KG1 (cell line): Measurements from ENCODE around the gene PIM3.
"Not testable (repeated sequence)": the region's sequence is repeated elsewhere in the genome, so short reads cannot be mapped to it uniquely, and the experiment has no call there.

Experiments used
- DNase-seq: peaks from one replicate; lab custom pipeline; 2025; lab: John Stamatoyannopoulos, UW

PIM3 gene

GRCh38 chr22:49986325-49986724, 25.8 kb downstream of the PIM3 start:
- DNase-seq, result no peak

GRCh38 chr22:49989826-49990225, 29.3 kb downstream of the PIM3 start:
- DNase-seq, result not testable (repeated sequence)

GRCh38 chr22:49991167-49991566, 30.6 kb downstream of the PIM3 start:
- DNase-seq, result no peak

GRCh38 chr22:49991907-49992533, 31.4 kb downstream of the PIM3 start:
- no peak for DNase-seq

GRCh38 chr22:49992921-49993648, 32.5 kb downstream of the PIM3 start:
- DNase-seq, result no peak

GRCh38 chr22:49993649-49994360, 33.2 kb downstream of the PIM3 start:
- no peak for DNase-seq

GRCh38 chr22:49994361-49995040, 33.9 kb downstream of the PIM3 start:
- no peak for DNase-seq

GRCh38 chr22:49995041-49995360, 34.4 kb downstream of the PIM3 start:
- no peak for DNase-seq

GRCh38 chr22:49995361-49996118, 35.0 kb downstream of the PIM3 start:
- DNase-seq, result no peak

- DNase-seq, result no peak
Observed at GRCh38 chr22:49996119-49996517, 35.5 kb downstream of the PIM3 start.

- DNase-seq, result no peak
Observed at GRCh38 chr22:49996518-49997250, 36.1 kb downstream of the PIM3 start.

GRCh38 chr22:49997251-49997599, 36.7 kb downstream of the PIM3 start:
- DNase-seq, result no peak

GRCh38 chr22:49997932-49998717, 37.6 kb downstream of the PIM3 start:
- no peak for DNase-seq

- no peak for DNase-seq
Observed at GRCh38 chr22:49998718-49999062, 38.1 kb downstream of the PIM3 start.

- no peak for DNase-seq
Observed at GRCh38 chr22:49999063-49999945, 38.7 kb downstream of the PIM3 start.

- DNase-seq, result no peak
Observed at GRCh38 chr22:49999946-50000586, 39.5 kb downstream of the PIM3 start.

GRCh38 chr22:50000587-50001387, 40.2 kb downstream of the PIM3 start:
- DNase-seq, result no peak
